ENCODE measurements around the gene SPDEF. TPM values are rescaled to one million over a fixed set of nuclear protein-coding genes. Genes with fewer than 3 reads are reported as not detected.

SPDEF gene
- total RNA-seq, 4 donors from 2014 or later = not detected

DNA sequence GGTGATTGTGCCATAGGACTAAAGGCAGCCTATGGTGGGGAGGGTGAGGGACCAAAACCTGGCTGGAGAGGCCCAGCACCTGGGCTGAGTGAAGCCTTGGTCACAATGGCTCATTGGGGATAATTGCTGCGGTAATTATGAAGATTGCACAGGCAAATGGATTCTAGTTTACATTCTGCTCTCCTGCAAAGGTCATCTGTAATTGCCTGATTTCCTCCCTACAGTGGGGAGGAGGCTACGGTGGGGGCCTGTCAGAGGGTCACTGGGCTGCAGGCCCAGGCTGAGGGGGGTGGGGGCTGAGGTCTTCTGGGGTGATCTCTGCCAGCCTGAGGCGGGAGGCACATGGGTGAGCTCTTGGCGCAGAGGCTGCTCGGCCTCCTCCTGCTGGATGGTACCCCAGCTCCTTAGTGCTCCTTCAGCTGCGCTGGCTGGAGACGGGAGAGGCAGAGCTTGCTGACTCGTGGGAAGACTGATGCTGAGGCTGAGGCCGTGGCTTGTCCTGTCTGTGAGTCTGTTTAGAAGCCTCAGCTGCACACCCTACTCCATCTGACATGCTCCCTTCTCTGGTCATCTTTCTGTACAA, 59.9 kb downstream of the SPDEF start:
- Histone ChIP-seq H3K36me3 (no peaks in the 10 kb centered on the region), H3K9me3 (peaks cover 0 to 22% (median 3%) of the 10 kb centered on the region in 4 donors), H3K4me3 (no peak overlapping the region), H3K27me3 (no peaks in the 10 kb centered on the region), H3K27ac (no peak overlapping the region), H3K4me1 (peaks cover 0 to 2% (median 0%) of the 10 kb centered on the region in 4 donors)
- TF ChIP-seq POLR2A (IDR thresholded peaks at IDR 0.05) (no peak), CTCF (IDR thresholded peaks at IDR 0.05) (no peak), EP300 (IDR thresholded peaks at IDR 0.05) (no peak)
- DNase-seq (ENCODE audit: low spot score in 2 of 2) = no peak
- WGBS, 2 donors = 19 to 49% methylated on average over 5 to 7 of the region's 9 CpGs

- 76 to 90% methylated on average over 3 of the region's 3 CpGs for WGBS, 2 donors
- no peak for DNase-seq (ENCODE audit: low spot score in 2 of 2)
Observed at GRCh38 chr6:34494973-34495372, 61.2 kb downstream of the SPDEF start.

DNA sequence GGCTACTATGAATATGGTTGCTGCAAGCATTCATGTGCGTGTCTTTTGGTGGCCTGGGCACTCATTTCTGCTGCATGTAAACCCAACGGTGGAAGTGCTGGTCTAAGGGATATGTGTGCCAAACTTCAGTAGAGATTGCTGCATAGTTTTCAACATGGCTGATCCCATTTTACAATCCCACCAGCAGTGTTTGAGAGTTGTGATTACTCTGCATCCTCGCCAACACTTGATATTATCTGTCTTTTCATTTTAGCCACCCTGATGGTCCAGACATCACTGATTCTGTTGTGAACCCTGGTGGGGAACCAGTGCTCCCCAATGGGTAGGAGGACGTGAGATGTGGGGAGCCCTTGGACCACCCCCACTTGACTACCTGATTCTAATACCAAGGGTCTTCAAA, 62.8 kb downstream of the SPDEF start:
- Histone ChIP-seq H3K9me3 (no peaks in the 10 kb centered on the region), H3K4me1 (peaks cover 0 to 6% (median 0%) of the 10 kb centered on the region in 4 donors), H3K36me3 (no peaks in the 10 kb centered on the region), H3K4me3 (no peak overlapping the region), H3K27me3 (no peaks in the 10 kb centered on the region), H3K27ac (no peak overlapping the region)
- DNase-seq (ENCODE audit: low spot score in 2 of 2) = no peak
- 70 to 94% methylated on average over 4 of the region's 4 CpGs for WGBS, 2 donors
- TF ChIP-seq POLR2A (IDR thresholded peaks at IDR 0.05) (no peak), EP300 (IDR thresholded peaks at IDR 0.05) (no peak), CTCF (IDR thresholded peaks at IDR 0.05) (no peak)

More at GRCh38 chr6:34494973-34495372, 61.2 kb downstream of the SPDEF start:
- Histone ChIP-seq H3K4me3 (no peak overlapping the region), H3K27me3 (no peaks in the 10 kb centered on the region), H3K9me3 (peaks cover 0 to 10% (median 0%) of the 10 kb centered on the region in 4 donors), H3K27ac (no peak overlapping the region), H3K4me1 (peaks cover 0 to 6% (median 0%) of the 10 kb centered on the region in 4 donors), H3K36me3 (no peaks in the 10 kb centered on the region)
- TF ChIP-seq POLR2A (IDR thresholded peaks at IDR 0.05) = no peak
- no peak for TF ChIP-seq EP300 (IDR thresholded peaks at IDR 0.05)
- no peak for TF ChIP-seq CTCF (IDR thresholded peaks at IDR 0.05)

DNA sequence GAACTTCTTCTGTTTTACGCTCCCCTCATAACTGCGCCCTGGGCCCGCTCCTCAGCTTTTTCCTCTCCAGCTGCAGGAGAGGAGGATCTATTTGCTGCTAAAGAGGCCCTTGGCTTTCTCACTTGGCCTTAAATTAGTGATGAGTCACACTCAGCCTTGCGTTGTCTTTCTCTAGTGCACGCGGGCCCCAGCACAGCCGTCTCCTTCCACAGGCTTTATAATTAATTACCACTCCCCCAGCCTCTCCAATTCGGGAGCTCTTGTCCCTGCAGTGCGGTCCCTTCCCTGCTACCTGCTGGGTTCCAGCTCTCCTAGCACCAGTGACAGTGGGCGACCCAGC, 65.1 kb downstream of the SPDEF start:
- whole genome bisulfite sequencing, 2 donors = 40 to 46% methylated on average over 10 of the region's 10 CpGs
- no peak overlapping the region for H3K27ac ChIP-seq
- peaks cover 0 to 6% (median 0%) of the 10 kb centered on the region in 4 donors for H3K4me1 ChIP-seq
- H3K9me3 ChIP-seq = no peaks in the 10 kb centered on the region
- no peak for DNase-seq (ENCODE audit: low spot score in 2 of 2)
- H3K4me3 ChIP-seq = no peak overlapping the region
- H3K36me3 ChIP-seq = no peaks in the 10 kb centered on the region
- H3K27me3 ChIP-seq = no peaks in the 10 kb centered on the region
- TF ChIP-seq CTCF (IDR thresholded peaks at IDR 0.05) (no peak), POLR2A (IDR thresholded peaks at IDR 0.05) (no peak), EP300 (IDR thresholded peaks at IDR 0.05) (no peak)

- Histone ChIP-seq H3K4me1 (peaks cover 0 to 6% (median 0%) of the 10 kb centered on the region in 4 donors), H3K27ac (no peak overlapping the region), H3K27me3 (no peaks in the 10 kb centered on the region), H3K36me3 (no peaks in the 10 kb centered on the region), H3K9me3 (no peaks in the 10 kb centered on the region), H3K4me3 (no peak overlapping the region)
- DNase-seq (ENCODE audit: low spot score in 2 of 2) = no peak
- 74 to 80% methylated on average over 20 of the region's 20 CpGs for WGBS, 2 donors
- TF ChIP-seq CTCF (IDR thresholded peaks at IDR 0.05) (no peak), POLR2A (IDR thresholded peaks at IDR 0.05) (no peak), EP300 (IDR thresholded peaks at IDR 0.05) (no peak)
Observed at GRCh38 chr6:34490390-34491090, 65.6 kb downstream of the SPDEF start.
